ENCODE results near the gene UBA5. TPM values are rescaled to one million over a fixed set of nuclear protein-coding genes. Genes with fewer than 3 reads are reported as not detected.

Gene UBA5
- total and polyA plus RNA-seq, 9 of the 15 experiments (the other 6 are each of a cell fraction or from before 2014, with no cell fraction given) = 8.1 to 71.1 (median 29.4) TPM

- TF ChIP-seq NONO (IDR thresholded peaks at IDR 0.05; ENCODE audit: low read depth in 2 of 2, low read length in 1 of 2) = no peak
These were observed 19.8 kb downstream of the UBA5 start (continued) for GRCh38 chr3:132679911-132680310.

- no peak overlapping the region for H3K27ac ChIP-seq (ENCODE audit: extremely low read depth, low read depth, low read length)
- no TSS peak for BruUV-seq (replicated peaks)
- ChIA-PET CTCF (ENCODE audit: low intra/inter-chr PET ratio) (no interaction called here), POLR2A (interaction anchor here (0.6 to 2.8 kb wide), 2 partner anchors 11 to 1910 kb away, joined by 3 to 7 read pairs; no protein-coding TSS in a partner anchor)
- 94% methylated on average over 3 of the region's 3 CpGs for WGBS (ENCODE audit: insufficient coverage, low coverage, missing lambda C conversion rate)
- no peaks in the 10 kb centered on the region for H3K9me3 ChIP-seq (replicated peaks; ENCODE audit: control insufficient read depth, insufficient read depth, low read depth, low read length)
- no peak overlapping the region for H3K4me3 ChIP-seq
- in situ Hi-C loops (cut with MboI) = no loop called here
- H3K27me3 ChIP-seq (ENCODE audit: control insufficient read depth in 2 of 2, insufficient read depth in 2 of 2, low read length in 2 of 2) = no peaks in the 10 kb centered on the region
- no peaks in the 10 kb centered on the region for H3K79me2 ChIP-seq (ENCODE audit: control insufficient read depth, insufficient read depth, low read length)
- H3K36me3 ChIP-seq (ENCODE audit: control insufficient read depth, insufficient read depth, low read length) = peaks cover 35% of the 10 kb centered on the region; the same call in 1 of the 3 replicates
- no peak for TF ChIP-seq ETV1 (tag; conservative IDR thresholded peaks at IDR 0.05; ENCODE audit: low read depth)
- TF ChIP-seq MEF2A (IDR thresholded peaks at IDR 0.05; ENCODE audit: control insufficient read depth, low read depth, low read length) = no peak
- TF ChIP-seq CCAR2 (IDR thresholded peaks at IDR 0.05; ENCODE audit: low read depth, low read length) = no peak
- TF ChIP-seq SMAD2 (IDR thresholded peaks at IDR 0.05; ENCODE audit: low read depth, low read length) = no peak
- no peak for TF ChIP-seq TAL1 (IDR thresholded peaks at IDR 0.05)
- TF ChIP-seq TCF7L2 (IDR thresholded peaks at IDR 0.05; ENCODE audit: low read depth, low read length) = no peak
- no peak for TF ChIP-seq THAP12 (CRISPR knock-in tag; IDR thresholded peaks at IDR 0.05)
- no peak for TF ChIP-seq DEAF1 (CRISPR knock-in tag; IDR thresholded peaks at IDR 0.05)
- no peak for TF ChIP-seq RNF2 (IDR thresholded peaks at IDR 0.05)
- no peak for TF ChIP-seq MXD1 (CRISPR knock-in tag; IDR thresholded peaks at IDR 0.05; ENCODE audit: borderline replicate concordance, poor library complexity, severe bottlenecking)
- no peak for TF ChIP-seq ZSCAN32 (CRISPR knock-in tag; IDR thresholded peaks at IDR 0.05)
- TF ChIP-seq ZNF311 (CRISPR knock-in tag; IDR thresholded peaks at IDR 0.05) = no peak
- FAIRE-seq (no peak), DNase-seq (ENCODE audit: extremely low read depth in 1 of 4, low spot score in 3 of 4) (no peak), ATAC-seq (no peak)
- no peak overlapping the region for H3K4me2 ChIP-seq (ENCODE audit: insufficient read depth, low read length)
- no peaks in the 10 kb centered on the region for H4K20me1 ChIP-seq (replicated peaks; ENCODE audit: control insufficient read depth, insufficient read depth, low read length)
- intact Hi-C loops (cut with micrococcal nuclease) = no loop called here
- no peaks in the 10 kb centered on the region for H3K9me1 ChIP-seq (ENCODE audit: control insufficient read depth, insufficient read depth, low read length)
- no peak overlapping the region for H3K9ac ChIP-seq (ENCODE audit: insufficient read depth in 1 of 2, low read depth in 2 of 2, low read length in 2 of 2)
- H3K4me1 ChIP-seq (replicated peaks in 1 of 2; ENCODE audit: control insufficient read depth in 2 of 2, insufficient read depth in 2 of 2, low read length in 2 of 2) = no peaks in the 10 kb centered on the region
- H2AFZ ChIP-seq (ENCODE audit: low read depth, low read length) = no peak overlapping the region
These were observed 21.3 kb downstream of the UBA5 start for GRCh38 chr3:132681421-132681820.

All from K562 (cell line).